ENCODE measurements around the gene LDLRAP1.

GRCh38 chr1:25527946-25528595, 15.3 kb upstream of the LDLRAP1 start:
- TF ChIP-seq, protein P1, sequence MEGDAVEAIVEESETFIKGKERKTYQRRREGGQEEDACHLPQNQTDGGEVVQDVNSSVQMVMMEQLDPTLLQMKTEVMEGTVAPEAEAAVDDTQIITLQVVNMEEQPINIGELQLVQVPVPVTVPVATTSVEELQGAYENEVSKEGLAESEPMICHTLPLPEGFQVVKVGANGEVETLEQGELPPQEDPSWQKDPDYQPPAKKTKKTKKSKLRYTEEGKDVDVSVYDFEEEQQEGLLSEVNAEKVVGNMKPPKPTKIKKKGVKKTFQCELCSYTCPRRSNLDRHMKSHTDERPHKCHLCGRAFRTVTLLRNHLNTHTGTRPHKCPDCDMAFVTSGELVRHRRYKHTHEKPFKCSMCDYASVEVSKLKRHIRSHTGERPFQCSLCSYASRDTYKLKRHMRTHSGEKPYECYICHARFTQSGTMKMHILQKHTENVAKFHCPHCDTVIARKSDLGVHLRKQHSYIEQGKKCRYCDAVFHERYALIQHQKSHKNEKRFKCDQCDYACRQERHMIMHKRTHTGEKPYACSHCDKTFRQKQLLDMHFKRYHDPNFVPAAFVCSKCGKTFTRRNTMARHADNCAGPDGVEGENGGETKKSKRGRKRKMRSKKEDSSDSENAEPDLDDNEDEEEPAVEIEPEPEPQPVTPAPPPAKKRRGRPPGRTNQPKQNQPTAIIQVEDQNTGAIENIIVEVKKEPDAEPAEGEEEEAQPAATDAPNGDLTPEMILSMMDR (IDR thresholded peaks at IDR 0.05): no peak
- TF ChIP-seq POLR2A (IDR thresholded peaks at IDR 0.05): no peak
